Right lobe of liver (tissue), 4 donors: Measurements from ENCODE around the gene DGKZ.

Experiments used
- POLR2A ChIP-seq: fragments of 450-650 bp; IDR thresholded peaks from one replicate; pipeline ENCODE4 v1.6.1; 2017; ENCODE audit warnings: antibody characterized with exemption, mild to moderate bottlenecking
- TF ChIP-seq, protein P1 (sequence below), 4 donors: fragments of 200-600 bp in 3 of 4; fragments of 450-650 bp in 1 of 4; IDR thresholded peaks; one replicate each; pipeline versions ENCODE4 v1.5.1 to v1.8.0; 2016 to 2022; ENCODE audit warnings: antibody characterized with exemption in 4 of 4, mild to moderate bottlenecking in 2 of 4
- donor health status: DM: no; HTN: no; CAD: no.
- donor health status: DM: no; HTN: no; CAD: no.
- donor health status: DM: no; HTN: yes; CAD: no.

DNA sequence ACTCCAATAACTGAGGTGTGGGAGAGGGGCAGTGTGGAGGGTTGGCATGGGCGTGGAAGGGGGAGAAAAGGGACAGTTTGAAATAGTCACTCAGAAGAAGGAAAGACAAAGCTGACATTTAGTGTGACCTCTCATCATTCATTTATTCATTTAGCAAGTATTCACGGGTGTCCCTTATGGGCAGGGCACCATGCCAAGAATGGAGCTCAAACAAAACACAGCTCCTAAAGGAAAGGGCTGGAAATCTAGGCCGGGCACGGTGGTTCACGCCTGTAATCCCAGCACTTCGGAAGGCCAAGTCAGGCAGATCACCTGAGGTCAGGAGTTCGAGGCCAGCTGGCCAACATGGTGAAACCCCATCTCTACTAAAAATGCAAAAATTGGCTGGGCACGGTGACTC is 19.4 kb upstream of the DGKZ start:
- TF ChIP-seq, protein P1, sequence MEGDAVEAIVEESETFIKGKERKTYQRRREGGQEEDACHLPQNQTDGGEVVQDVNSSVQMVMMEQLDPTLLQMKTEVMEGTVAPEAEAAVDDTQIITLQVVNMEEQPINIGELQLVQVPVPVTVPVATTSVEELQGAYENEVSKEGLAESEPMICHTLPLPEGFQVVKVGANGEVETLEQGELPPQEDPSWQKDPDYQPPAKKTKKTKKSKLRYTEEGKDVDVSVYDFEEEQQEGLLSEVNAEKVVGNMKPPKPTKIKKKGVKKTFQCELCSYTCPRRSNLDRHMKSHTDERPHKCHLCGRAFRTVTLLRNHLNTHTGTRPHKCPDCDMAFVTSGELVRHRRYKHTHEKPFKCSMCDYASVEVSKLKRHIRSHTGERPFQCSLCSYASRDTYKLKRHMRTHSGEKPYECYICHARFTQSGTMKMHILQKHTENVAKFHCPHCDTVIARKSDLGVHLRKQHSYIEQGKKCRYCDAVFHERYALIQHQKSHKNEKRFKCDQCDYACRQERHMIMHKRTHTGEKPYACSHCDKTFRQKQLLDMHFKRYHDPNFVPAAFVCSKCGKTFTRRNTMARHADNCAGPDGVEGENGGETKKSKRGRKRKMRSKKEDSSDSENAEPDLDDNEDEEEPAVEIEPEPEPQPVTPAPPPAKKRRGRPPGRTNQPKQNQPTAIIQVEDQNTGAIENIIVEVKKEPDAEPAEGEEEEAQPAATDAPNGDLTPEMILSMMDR (IDR thresholded peaks at IDR 0.05): no peak
- no peak for TF ChIP-seq POLR2A
